ENCODE results near the gene LRRC8D.

Gene LRRC8D

DNA sequence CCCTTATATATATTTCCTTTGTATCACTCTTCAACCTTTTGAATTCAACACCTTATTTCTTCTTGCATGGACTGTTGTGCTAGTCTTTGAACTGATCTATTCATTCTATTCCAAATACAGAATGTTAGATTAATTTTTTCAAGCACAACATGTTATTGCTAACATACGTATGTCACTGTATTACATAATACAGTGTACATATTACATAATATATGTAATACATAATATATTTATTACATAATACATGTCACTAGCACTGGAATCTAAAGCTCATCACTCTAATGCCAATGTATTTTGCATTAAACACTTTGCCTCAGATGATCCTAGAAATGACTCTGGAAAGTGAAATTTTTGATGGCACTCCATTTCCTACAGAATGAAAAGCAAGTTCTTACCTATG is 59.8 kb downstream of the LRRC8D start:
- no peak for TF ChIP-seq CTCF (IDR thresholded peaks at IDR 0.05; ENCODE audit: low read depth, low read length, missing control alignments)

GRCh38 chr1:89881415-89882058 is 60.7 kb downstream of the LRRC8D start:
- no peak overlapping the region for H3K4me3 ChIP-seq (ENCODE audit: low read depth, low read length)
- TF ChIP-seq CTCF (IDR thresholded peaks at IDR 0.05; ENCODE audit: low read depth, low read length, missing control alignments): no peak
- DNase-seq (ENCODE audit: low read depth): no peak

More for the DNA sequence above, 59.8 kb downstream of the LRRC8D start:
- DNase-seq (ENCODE audit: low read depth): no peak
- no peak overlapping the region for H3K4me3 ChIP-seq (ENCODE audit: low read depth, low read length)

DNA sequence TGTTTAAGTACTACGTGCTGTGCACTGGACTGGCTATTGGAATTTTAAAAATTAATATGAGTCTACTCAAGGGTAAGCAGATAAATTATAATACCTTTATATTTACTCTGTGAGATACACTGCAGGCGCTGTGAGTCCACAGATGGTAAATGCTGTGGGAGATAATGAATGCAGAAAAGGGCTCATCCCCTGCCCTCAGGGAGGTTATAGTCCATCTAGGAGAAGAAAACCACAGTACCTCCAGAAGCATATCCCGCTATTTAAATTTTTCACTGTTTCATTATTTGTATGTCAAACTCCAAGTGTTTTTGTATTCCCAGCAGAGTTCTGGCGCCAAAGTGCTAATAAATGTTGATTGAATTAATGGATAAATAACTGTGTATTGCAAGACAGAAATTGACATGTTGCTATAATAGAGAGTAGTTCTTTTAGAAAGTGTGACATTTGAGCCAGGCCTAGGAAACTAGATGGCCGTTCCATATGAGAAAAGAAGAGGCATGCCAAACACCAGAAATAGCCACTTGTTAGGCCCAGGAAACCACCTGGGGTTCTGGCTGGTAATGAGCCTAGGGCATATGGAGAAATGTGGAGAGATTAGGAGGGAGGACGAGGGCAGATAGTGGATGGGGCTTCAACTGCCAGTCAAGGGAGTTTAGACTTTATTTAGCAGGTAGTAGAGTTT is 61.7 kb downstream of the LRRC8D start:
- no peak for DNase-seq (ENCODE audit: low read depth)
- no peak for TF ChIP-seq CTCF (IDR thresholded peaks at IDR 0.05; ENCODE audit: low read depth, low read length, missing control alignments)
- no peak overlapping the region for H3K4me3 ChIP-seq (ENCODE audit: low read depth, low read length)

DNA sequence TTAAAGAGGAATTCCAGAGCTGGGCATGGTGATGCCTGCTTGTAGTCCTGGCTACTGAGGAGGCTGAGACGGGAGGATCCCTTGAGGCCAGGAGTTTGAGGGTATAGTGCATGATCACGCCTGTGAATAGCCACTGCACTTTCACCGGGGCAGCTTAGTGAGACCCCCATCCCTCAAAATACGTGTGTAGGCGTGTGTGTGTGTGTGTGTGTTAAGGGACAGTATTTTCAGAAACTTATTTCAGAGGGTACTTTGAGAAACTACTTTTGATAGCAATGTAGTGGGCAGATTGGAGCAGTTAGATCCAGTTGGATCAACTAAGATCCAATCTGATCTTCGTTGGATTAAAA is 62.2 kb downstream of the LRRC8D start:
- TF ChIP-seq CTCF (IDR thresholded peaks at IDR 0.05; ENCODE audit: low read depth, low read length, missing control alignments): no peak
- no peak overlapping the region for H3K4me3 ChIP-seq (ENCODE audit: low read depth, low read length)
- no peak for DNase-seq (ENCODE audit: low read depth)

- no peak overlapping the region for H3K4me3 ChIP-seq (ENCODE audit: low read depth, low read length)
- no peak for DNase-seq (ENCODE audit: low read depth)
- TF ChIP-seq CTCF (IDR thresholded peaks at IDR 0.05; ENCODE audit: low read depth, low read length, missing control alignments): no peak
These were observed 64.1 kb downstream of the LRRC8D start for GRCh38 chr1:89884718-89885596.

GRCh38 chr1:89887270-89887669 is 66.4 kb downstream of the LRRC8D start:
- no peak overlapping the region for H3K4me3 ChIP-seq (ENCODE audit: low read depth, low read length)
- TF ChIP-seq CTCF (IDR thresholded peaks at IDR 0.05; ENCODE audit: low read depth, low read length, missing control alignments): no peak
- DNase-seq (ENCODE audit: low read depth): no peak
